IMR-90 (cell line): Measurements from ENCODE around the gene MT1A. TPM values are rescaled to one million over a fixed set of nuclear protein-coding genes. Genes with fewer than 3 reads are reported as not detected.

Experiments
- ATAC-seq: fragments of 200-7000 bp; cut with Tn5 transposase; 2 replicates; pipeline ENCODE4 v1.9.1; 2020; ENCODE audit warnings: low read depth, mild to moderate bottlenecking, moderate library complexity
- BruUV-seq: library from RNA; stranded (reverse); fragments of 400-500 nt; replicated peaks from 2 replicates; lab custom pipeline; 2021; lab: Mats Ljungman, UMichigan
- CTCF ChIA-PET: fragments of 300-600 bp; formaldehyde crosslinking; extraction: SDS; loops from one replicate; lab custom pipeline; 2021; ENCODE audit warnings: antibody characterized with exemption; lab: Yijun Ruan, JAX
- POLR2A ChIA-PET: fragments of 300-600 bp; sonication (Branson Sonifier 250); formaldehyde crosslinking; loops from one replicate; lab custom pipeline; 2022; ENCODE audit warnings: antibody characterized with exemption; ENCODE audit not compliant: unreplicated experiment; lab: Charles Lee
- DNase-seq: peaks from one replicate; pipeline ENCODE4 v3.0.0; 2013
- H2AFZ ChIP-seq: replicated peaks from 2 replicates; pipeline ENCODE3; 2013; ENCODE audit warnings: low read length, mild to moderate bottlenecking; ENCODE audit not compliant: poor library complexity
- H2AK5ac ChIP-seq: 2 replicates; pipeline ENCODE4 v1.6.1; 2013; ENCODE audit warnings: low read depth, low read length, inconsistent platforms
- H2AK9ac ChIP-seq: replicated peaks from 2 replicates; pipeline ENCODE3; 2013; ENCODE audit warnings: mild to moderate bottlenecking, low read depth, low read length, moderate library complexity; ENCODE audit not compliant: poor library complexity
- H2BK120ac ChIP-seq: 2 replicates; pipeline ENCODE4 v1.6.1; 2013; ENCODE audit warnings: low read depth, low read length, inconsistent platforms
- H2BK15ac ChIP-seq: 3 replicates; pipeline ENCODE4 v1.6.1; 2013; ENCODE audit warnings: low read depth, low read length, inconsistent platforms
- H2BK20ac ChIP-seq: 2 replicates; pipeline ENCODE4 v1.6.1; 2013; ENCODE audit warnings: low read depth, mild to moderate bottlenecking, inconsistent platforms, low read length, moderate library complexity
- H2BK5ac ChIP-seq: 2 replicates; pipeline ENCODE4 v1.6.1; 2013; ENCODE audit warnings: mild to moderate bottlenecking, low read depth, low read length, inconsistent platforms; ENCODE audit not compliant: poor library complexity, severe bottlenecking
- H3K14ac ChIP-seq: replicated peaks from 2 replicates; pipeline ENCODE4 v1.6.1; 2013; ENCODE audit warnings: low read depth, low read length, inconsistent platforms
- H3K18ac ChIP-seq: 2 replicates; pipeline ENCODE4 v1.6.1; 2013; ENCODE audit warnings: low read depth, low read length, control low read depth
- H3K23ac ChIP-seq: 2 replicates; pipeline ENCODE4 v1.6.1; 2013; ENCODE audit warnings: low read depth, low read length, inconsistent platforms
- H3K27ac ChIP-seq: 2 replicates; pipeline ENCODE4 v1.5.1; 2013; ENCODE audit warnings: mild to moderate bottlenecking, control low read depth, low read length; ENCODE audit not compliant: insufficient read depth
- H3K27me3 ChIP-seq: 2 replicates; pipeline ENCODE4 v1.6.1; 2013; ENCODE audit warnings: low read length; ENCODE audit not compliant: control insufficient read depth, insufficient read depth
- H3K36me3 ChIP-seq: 2 replicates; pipeline ENCODE4 v1.6.1; 2013; ENCODE audit warnings: low read length, mixed read lengths; ENCODE audit not compliant: control insufficient read depth, insufficient read depth
- H3K4ac ChIP-seq: 2 replicates; pipeline ENCODE4 v1.6.1; 2013; ENCODE audit warnings: low read depth, low read length, inconsistent platforms
- H3K4me1 ChIP-seq: 2 replicates; pipeline ENCODE4 v1.6.1; 2013; ENCODE audit warnings: low read length, mixed read lengths; ENCODE audit not compliant: control insufficient read depth, insufficient read depth
- H3K4me2 ChIP-seq: 2 replicates; pipeline ENCODE4 v1.6.1; 2013; ENCODE audit warnings: low read depth, mild to moderate bottlenecking, control low read depth, low read length, moderate library complexity
- H3K4me3 ChIP-seq: 2 replicates; pipeline ENCODE4 v1.5.1; 2013; ENCODE audit warnings: low read depth, mild to moderate bottlenecking, control low read depth, low read length, moderate library complexity; ENCODE audit not compliant: insufficient read depth
- H3K56ac ChIP-seq: 2 replicates; pipeline ENCODE4 v1.6.1; 2013; ENCODE audit warnings: low read length, inconsistent platforms; ENCODE audit not compliant: insufficient read depth; ENCODE audit errors: extremely low read depth
- H3K79me1 ChIP-seq, 2 experiments: 2 replicates each; pipeline ENCODE4 v1.6.1; 2013; ENCODE audit warnings: low read length in 2 of 2, inconsistent platforms in 1 of 2, low read depth in 1 of 2
- H3K9ac ChIP-seq: 2 replicates; pipeline ENCODE4 v1.6.1; 2013; ENCODE audit warnings: low read depth, low read length, control low read depth
- H3K9me1 ChIP-seq: 2 replicates; pipeline ENCODE4 v1.6.1; 2013; ENCODE audit warnings: low read length, inconsistent platforms; ENCODE audit not compliant: insufficient read depth
- H3K9me3 ChIP-seq: 2 replicates; pipeline ENCODE4 v1.6.1; 2013; ENCODE audit warnings: low read length; ENCODE audit not compliant: control insufficient read depth, insufficient read depth
- H4K20me1 ChIP-seq: 2 replicates; pipeline ENCODE4 v1.6.1; 2013; ENCODE audit warnings: low read length, inconsistent platforms; ENCODE audit not compliant: insufficient read depth
- H4K5ac ChIP-seq: 2 replicates; pipeline ENCODE4 v1.6.1; 2013; ENCODE audit warnings: mild to moderate bottlenecking, low read depth, low read length, control low read depth
- H4K8ac ChIP-seq, 2 experiments: 2 replicates each; pipeline ENCODE4 v1.6.1; 2013; ENCODE audit warnings: low read depth in 2 of 2, low read length in 2 of 2, control low read depth in 1 of 2, inconsistent platforms in 1 of 2
- H4K91ac ChIP-seq: 2 replicates; pipeline ENCODE4 v1.6.1; 2013; ENCODE audit warnings: low read depth, low read length, inconsistent platforms; ENCODE audit not compliant: insufficient read depth
- BHLHE40 ChIP-seq: fragments of 150-350 bp; IDR thresholded peaks from 2 replicates; pipeline ENCODE4 v1.6.1; 2016; ENCODE audit warnings: mild to moderate bottlenecking, low read depth, low read length
- CEBPB ChIP-seq: IDR thresholded peaks from 2 replicates; pipeline ENCODE4 v1.6.1; 2012; ENCODE audit warnings: low read depth, low read length, improper control_type of control experiment
- FOS ChIP-seq: fragments of 150-350 bp; IDR thresholded peaks from 2 replicates; pipeline ENCODE4 v1.6.1; 2016; ENCODE audit warnings: low read depth, low read length
- MAFK ChIP-seq: IDR thresholded peaks from 2 replicates; pipeline ENCODE4 v1.6.1; 2012; ENCODE audit warnings: low read depth, low read length, improper control_type of control experiment
- MAZ ChIP-seq: IDR thresholded peaks from 2 replicates; pipeline ENCODE4 v1.6.1; 2012; ENCODE audit warnings: low read depth, mild to moderate bottlenecking, low read length, improper control_type of control experiment, moderate library complexity, borderline replicate concordance
- MXI1 ChIP-seq: IDR thresholded peaks from 2 replicates; pipeline ENCODE4 v1.6.1; 2012; ENCODE audit warnings: low read depth, mild to moderate bottlenecking, low read length, moderate library complexity, borderline replicate concordance
- NFE2L2 ChIP-seq: fragments of 150-350 bp; IDR thresholded peaks from 2 replicates; pipeline ENCODE4 v1.6.1; 2016; ENCODE audit warnings: low read depth, mild to moderate bottlenecking, low read length
- POLR2A ChIP-seq: IDR thresholded peaks from 2 replicates; pipeline ENCODE4 v1.6.1; 2012; ENCODE audit warnings: mild to moderate bottlenecking, low read depth, low read length
- RAD21 ChIP-seq: IDR thresholded peaks from 2 replicates; pipeline ENCODE4 v1.6.1; 2012; ENCODE audit warnings: low read length, improper control_type of control experiment
- RCOR1 ChIP-seq: IDR thresholded peaks from 2 replicates; pipeline ENCODE4 v1.6.1; 2012; ENCODE audit warnings: mild to moderate bottlenecking, low read length, improper control_type of control experiment; ENCODE audit not compliant: insufficient replicate concordance
- RFX5 ChIP-seq: IDR thresholded peaks from 2 replicates; pipeline ENCODE4 v1.8.0; 2012; ENCODE audit warnings: low read depth, mild to moderate bottlenecking, low read length, moderate library complexity
- SMC3 ChIP-seq: fragments of 150-350 bp; IDR thresholded peaks from 2 replicates; pipeline ENCODE4 v1.6.1; 2016; ENCODE audit warnings: low read depth, mild to moderate bottlenecking, antibody characterized with exemption, low read length, moderate library complexity
- USF2 ChIP-seq: fragments of 150-350 bp; IDR thresholded peaks from 2 replicates; pipeline ENCODE4 v1.6.1; 2017; ENCODE audit warnings: mild to moderate bottlenecking, antibody characterized with exemption, low read length, low read depth
- WGBS, 2 experiments: methylation state at CpG; one replicate each; pipeline versions ENCODE4 v1.1.5 to v1.1.7; 2013; ENCODE audit warnings: missing lambda C conversion rate in 2 of 2; ENCODE audit not compliant: insufficient read length in 1 of 2; ENCODE audit errors: extremely low coverage in 2 of 2; 5-methylcytosine and 5-hydroxymethylcytosine counted together
- dilution Hi-C: fragments of 300-500 bp; cut with HindIII; formaldehyde crosslinking; loops from one replicate; pipeline ENCODE4 v1.14.3; 2018; ENCODE audit warnings: low sequenced_read_pairs; ENCODE audit not compliant: unreplicated experiment
- in situ Hi-C: fragments of 300-500 bp; cut with MboI; formaldehyde crosslinking; loops from 3 replicates; pipeline ENCODE4 v1.14.3; 2019; ENCODE audit warnings: low sequenced_read_pairs, inconsistent platforms, mixed read lengths
- intact Hi-C: fragments of 100-400 bp; cut with micrococcal nuclease; formaldehyde crosslinking; loops from 2 replicates; pipeline ENCODE4 v1.10.0; 2022
- polyA plus RNA-seq, 3 experiments: library from polyadenylated mRNA; depleted of rRNA; stranded (reverse); fragments of >200 nt; gene quantifications; 2 replicates each; pipeline ENCODE4 v1.2.3, GENCODE V29; 2012; ENCODE audit warnings: low replicate concordance in 1 of 3
- total RNA-seq: library from RNA; depleted of rRNA; stranded (reverse); fragments of >200 nt; gene quantifications from 2 replicates; pipeline ENCODE4 v1.2.3, GENCODE V29; 2012
- TF ChIP-seq, protein P1 (sequence below): fragments of 150-350 bp; IDR thresholded peaks from 2 replicates; pipeline ENCODE4 v1.6.1; 2016; ENCODE audit warnings: low read depth, mild to moderate bottlenecking, low read length, moderate library complexity, borderline replicate concordance

Gene MT1A
- total and polyA plus RNA-seq, 2 of the 4 experiments (the other 2 are of a cell fraction), result 1.6 TPM; not detected in 1

DNA sequence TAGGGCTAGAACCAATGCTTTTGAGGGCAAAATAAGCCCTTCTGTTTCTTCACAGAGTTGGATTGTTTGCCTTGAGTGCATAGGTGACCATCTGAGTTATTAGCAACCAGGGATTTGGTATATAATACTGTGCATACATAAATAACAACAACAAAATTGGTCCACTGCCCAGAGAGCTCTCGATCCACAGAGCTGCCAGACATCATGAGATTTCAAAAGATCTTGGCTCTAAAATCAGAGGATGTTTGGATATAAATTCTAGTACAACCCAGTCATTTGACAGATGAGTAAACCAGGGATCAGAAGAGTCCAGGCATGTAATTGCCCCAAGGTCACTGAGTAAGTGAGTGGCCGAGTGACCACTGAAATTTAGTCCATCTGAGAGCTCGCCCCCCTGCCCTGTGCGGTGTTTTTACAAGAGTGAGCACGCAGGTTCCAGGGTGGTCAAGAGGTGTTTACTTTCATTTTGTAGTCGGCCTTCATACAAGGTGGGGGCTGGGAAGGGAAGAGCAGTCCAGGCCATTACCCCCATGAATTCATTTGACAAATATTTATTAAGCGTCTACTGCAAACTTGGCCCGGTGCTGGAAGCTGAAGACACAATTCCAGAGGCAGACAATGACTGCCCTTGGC is 31.9 kb upstream of the MT1A start:
- Histone ChIP-seq H4K91ac (peak overlapping the region; percentile 98), H2BK5ac (peak overlapping the region; percentile 95), H4K8ac (peak overlapping the region; percentile 96 to 98), H3K27ac (peak overlapping the region; percentile 99), H3K36me3 (no peaks in the 10 kb centered on the region), H3K23ac (peak overlapping the region; percentile 78; the same call in 1 of the 2 replicates), H3K4me2 (peak overlapping the region; percentile 64), H3K9me3 (no peaks in the 10 kb centered on the region), H2AK9ac (peak overlapping the region; percentile 95), H2BK20ac (peak overlapping the region; percentile 96), H4K5ac (peak overlapping the region; percentile 97), H2BK120ac (peak overlapping the region; percentile 97), H3K4me1 (peaks cover 28% of the 10 kb centered on the region), H3K79me1 (peaks cover 0 to 30% of the 10 kb centered on the region in 2 experiments; a peak in 2 of 4 replicates), H3K18ac (peak overlapping the region; percentile 54), H3K4me3 (peak overlapping the region; percentile 4; the same call in 1 of the 2 replicates), H4K20me1 (peaks cover 11% of the 10 kb centered on the region), H3K14ac (peak overlapping the region; percentile 68), H3K27me3 (no peaks in the 10 kb centered on the region), H2AK5ac (peak overlapping the region; percentile 97), H2AFZ (peak overlapping the region; percentile 87), H3K9me1 (peaks cover 20% of the 10 kb centered on the region), H2BK15ac (peak overlapping the region; percentile 97; the same call in 2 of the 3 replicates), H3K9ac (peak overlapping the region; percentile 83; the same call in 1 of the 2 replicates), H3K4ac (peak overlapping the region; percentile 99), H3K56ac (peak overlapping the region; percentile 92)
- CTCF ChIA-PET, result interaction anchor here (0.8 to 2.1 kb wide), 2 partner anchors 95 to 102 kb away, joined by 3 to 9 read pairs; no protein-coding TSS in a partner anchor
- intact Hi-C loops, result loop anchor here (5.0 to 10.0 kb wide), 3 partner anchors 76 to 252 kb away; partner anchors contain the start of gene MT1X
- ATAC-seq (peak; percentile 20), DNase-seq (peak; percentile 91)
- WGBS, 2 experiments, result no CpG with 5 or more reads among the region's 8 CpGs
- POLR2A ChIA-PET, result interaction anchor here (1.0 to 2.5 kb wide), 2 partner anchors 15 to 19 kb away, joined by 3 to 37 read pairs; partner anchors contain the start of gene MT1E
- dilution Hi-C loops, result no loop called here
- no TSS peak for BruUV-seq
- in situ Hi-C loops, result no loop called here
- TF ChIP-seq NFE2L2 (peak; percentile 21; the same call in 1 of the 2 replicates), SMC3 (0 out of 2 replicates have a peak, but pooled peaks have one; percentile 1), RFX5 (no peak), BHLHE40 (peak; percentile 48), USF2 (no peak), MAZ (no peak), CEBPB (peak; percentile 34; the same call in 1 of the 2 replicates), RCOR1 (no peak), MAFK (no peak), FOS (peak; percentile 81), POLR2A (no peak), RAD21 (no peak), MXI1 (0 out of 2 replicates have a peak, but pooled peaks have one; percentile 3)
- TF ChIP-seq, protein P1, sequence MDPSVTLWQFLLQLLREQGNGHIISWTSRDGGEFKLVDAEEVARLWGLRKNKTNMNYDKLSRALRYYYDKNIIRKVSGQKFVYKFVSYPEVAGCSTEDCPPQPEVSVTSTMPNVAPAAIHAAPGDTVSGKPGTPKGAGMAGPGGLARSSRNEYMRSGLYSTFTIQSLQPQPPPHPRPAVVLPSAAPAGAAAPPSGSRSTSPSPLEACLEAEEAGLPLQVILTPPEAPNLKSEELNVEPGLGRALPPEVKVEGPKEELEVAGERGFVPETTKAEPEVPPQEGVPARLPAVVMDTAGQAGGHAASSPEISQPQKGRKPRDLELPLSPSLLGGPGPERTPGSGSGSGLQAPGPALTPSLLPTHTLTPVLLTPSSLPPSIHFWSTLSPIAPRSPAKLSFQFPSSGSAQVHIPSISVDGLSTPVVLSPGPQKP, result no peak
